T47D (cell line): ENCODE results near the gene NDUFA7.
"Not testable (repeated sequence)": the region's sequence is repeated elsewhere in the genome, so short reads cannot be mapped to it uniquely, and the experiment has no call there.

Source experiments
- DNase-seq, 2 experiments: peaks; one replicate each; pipeline versions ENCODE4 v3.0.0 to v3.0.0-alpha.2; 2011 to 2012; ENCODE audit warnings: low read depth in 1 of 2, low spot score in 1 of 2
- JUND ChIP-seq: IDR thresholded peaks from 2 replicates; pipeline ENCODE4 v1.6.1; 2012; ENCODE audit warnings: low read depth
- in situ Hi-C: cut with HindIII; loops from 2 replicates; pipeline ENCODE4 v1.10.0; 2016; ENCODE audit warnings: low sequenced_read_pairs, low pct_unique_long_range_greater_than_20kb

The NDUFA7 gene

GRCh38 chr19:8307400-8307964 lies 13.7 kb downstream of the NDUFA7 start:
- in situ Hi-C loops = no loop called here
- no peak for DNase-seq
- TF ChIP-seq JUND = no peak

DNA sequence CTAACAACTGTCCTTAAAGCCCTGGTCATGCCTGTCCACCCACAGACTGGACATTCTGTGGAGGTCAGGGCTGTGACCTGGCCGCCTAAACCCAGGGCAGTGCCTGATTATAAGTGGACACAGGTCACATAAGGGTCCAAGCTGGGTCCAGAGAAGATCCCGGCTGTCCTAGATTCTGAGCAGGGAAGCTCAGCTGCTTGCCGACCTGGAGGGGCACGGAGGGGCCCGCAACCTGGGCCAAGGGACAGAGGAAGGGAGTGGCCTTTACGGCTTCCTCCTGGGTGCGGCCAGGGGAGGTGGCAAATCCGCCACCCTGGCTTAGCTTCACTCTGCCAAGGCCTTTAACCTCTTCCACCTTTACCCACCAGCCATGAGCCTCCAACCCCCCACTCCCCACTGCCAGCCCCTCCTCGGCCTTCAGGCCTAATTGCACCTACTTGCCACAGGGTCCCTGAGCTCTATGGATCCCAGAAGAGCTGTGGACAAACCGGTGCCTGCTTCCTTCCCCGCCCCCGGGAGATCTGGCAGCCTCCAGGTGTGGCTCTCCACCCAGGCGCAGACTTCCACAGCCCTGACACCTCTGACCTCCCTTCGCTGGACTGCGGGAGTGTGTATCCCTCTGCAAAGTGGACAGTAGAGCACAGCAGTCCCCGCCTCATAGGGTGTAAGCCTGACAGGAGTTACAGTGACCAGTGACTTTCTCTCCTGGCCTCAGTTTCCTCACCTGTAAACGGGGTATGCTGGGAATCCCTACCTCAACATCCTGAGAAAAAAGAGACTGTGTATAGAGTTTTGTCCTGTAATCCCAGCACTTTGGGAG lies 14.7 kb downstream of the NDUFA7 start:
- DNase-seq = no peak
- in situ Hi-C loops = no loop called here
- no peak for TF ChIP-seq JUND

GRCh38 chr19:8305798-8306197 lies 15.4 kb downstream of the NDUFA7 start:
- no peak for TF ChIP-seq JUND
- no peak for DNase-seq
- in situ Hi-C loops = no loop called here

GRCh38 chr19:8304841-8305621 lies 16.1 kb downstream of the NDUFA7 start:
- in situ Hi-C loops = no loop called here
- TF ChIP-seq JUND = no peak
- DNase-seq = peak; percentile 73

- DNase-seq = no peak
- TF ChIP-seq JUND = no peak
- in situ Hi-C loops = no loop called here
Observed at GRCh38 chr19:8302734-8303133, 18.4 kb downstream of the NDUFA7 start.

DNA sequence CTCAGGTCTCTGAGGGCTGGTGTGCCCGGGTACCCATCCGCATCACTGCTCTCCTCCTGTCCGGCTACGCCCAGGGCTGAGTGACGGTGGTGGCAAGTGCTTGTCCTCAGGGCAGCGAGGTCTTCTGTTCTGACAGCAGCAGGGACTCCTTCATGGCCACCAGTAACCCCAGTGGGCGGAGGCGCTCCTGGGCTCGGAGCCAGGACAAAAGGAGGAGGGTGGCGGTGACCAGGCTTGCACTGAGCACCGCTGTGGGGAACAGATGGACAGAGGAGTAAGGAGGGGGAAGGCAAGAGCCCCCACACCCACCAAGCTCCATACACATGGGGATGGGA lies 18.9 kb downstream of the NDUFA7 start:
- in situ Hi-C loops = no loop called here
- DNase-seq = no peak
- TF ChIP-seq JUND = no peak

GRCh38 chr19:8291337-8291736 lies 29.8 kb downstream of the NDUFA7 start:
- in situ Hi-C loops, DNase-seq: not testable (repeated sequence)

DNA sequence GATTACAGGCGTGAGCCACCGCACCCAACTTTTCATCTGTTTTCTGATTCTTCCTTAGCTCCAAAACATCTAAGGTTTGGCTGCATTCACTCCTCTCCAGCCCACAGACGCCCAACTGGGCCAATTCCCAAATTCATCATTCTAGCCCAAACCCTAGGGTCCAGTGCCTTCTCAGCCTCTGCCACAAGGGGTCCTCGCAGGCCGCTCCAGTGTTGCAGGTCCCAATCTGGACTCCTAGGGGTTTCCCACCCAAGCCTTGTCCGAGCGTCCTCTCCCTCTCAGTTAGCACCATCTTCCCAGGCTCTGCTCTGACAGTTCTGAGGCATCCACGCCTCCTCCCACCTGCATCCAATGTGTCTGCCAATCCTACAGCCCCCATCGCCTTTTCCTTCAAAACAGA lies 44.7 kb downstream of the NDUFA7 start:
- DNase-seq, in situ Hi-C loops: not testable (repeated sequence)

DNA sequence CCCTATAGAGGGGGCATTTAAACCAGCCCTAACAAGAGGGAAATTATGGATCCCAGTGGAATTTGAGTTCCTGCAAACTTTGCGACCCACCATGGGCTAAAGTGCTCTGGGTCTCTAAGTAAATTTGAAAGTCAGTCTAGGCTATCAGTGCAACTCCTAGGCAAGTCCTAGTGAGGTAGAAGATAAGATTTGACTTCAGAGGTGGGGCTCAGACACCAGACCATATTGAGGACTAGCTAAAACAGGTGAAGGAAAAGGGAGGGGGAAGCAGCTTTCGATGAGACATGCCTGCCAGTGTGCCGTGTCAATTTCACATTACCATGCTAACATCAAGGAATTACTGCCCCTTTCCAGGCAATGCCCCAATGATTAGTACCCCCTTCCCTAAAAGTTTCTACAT lies 51.5 kb downstream of the NDUFA7 start:
- in situ Hi-C loops = no loop called here
- TF ChIP-seq JUND = no peak

GRCh38 chr19:8265872-8266271 lies 55.3 kb downstream of the NDUFA7 start:
- TF ChIP-seq JUND = no peak
- in situ Hi-C loops = no loop called here
- DNase-seq = no peak

More for the DNA sequence above, 51.5 kb downstream of the NDUFA7 start:
- no peak for DNase-seq

GRCh38 chr19:8264248-8264647 lies 56.9 kb downstream of the NDUFA7 start:
- in situ Hi-C loops, DNase-seq: not testable (repeated sequence)

DNA sequence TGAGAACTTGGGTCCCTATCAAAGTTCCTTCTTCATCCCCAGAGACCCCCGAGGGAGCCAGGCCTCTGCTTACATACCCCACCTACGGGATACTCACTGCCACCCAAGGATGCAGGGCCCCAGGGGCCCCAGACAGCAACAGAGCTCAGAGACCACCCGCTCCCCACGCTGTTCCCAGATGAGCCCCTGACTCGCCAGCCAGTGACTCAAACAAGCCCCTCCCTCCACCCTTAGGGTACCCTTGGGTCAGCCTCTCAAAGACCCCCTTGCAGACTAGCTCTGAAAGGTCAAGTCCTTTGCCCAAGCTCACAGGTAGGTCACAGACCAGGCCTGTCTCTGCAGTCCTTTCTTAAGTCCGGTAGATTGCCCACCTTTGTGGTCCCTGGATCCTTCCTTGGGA lies 58.7 kb downstream of the NDUFA7 start:
- in situ Hi-C loops = no loop called here
- TF ChIP-seq JUND = no peak
- DNase-seq = no peak

DNA sequence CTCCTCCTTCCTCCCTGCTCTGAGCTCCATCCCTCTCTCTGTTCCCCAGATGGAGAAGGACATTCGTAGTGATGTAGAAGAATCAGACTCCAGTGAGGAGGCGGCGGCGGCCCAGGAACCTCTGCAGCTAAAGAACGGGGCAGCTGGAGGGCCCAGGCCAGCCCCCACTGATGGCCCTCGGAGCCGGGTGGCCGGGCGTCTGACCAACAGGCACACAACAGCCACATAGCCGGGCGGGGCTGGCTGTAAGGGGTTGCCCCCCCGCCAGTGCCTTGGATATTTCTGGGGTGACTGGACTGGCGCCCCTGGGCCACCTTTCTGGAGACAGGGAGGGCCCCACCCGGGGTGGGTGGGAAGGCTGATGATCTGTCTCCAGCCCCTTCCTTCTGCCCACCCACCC lies 59.3 kb downstream of the NDUFA7 start:
- TF ChIP-seq JUND = no peak
- in situ Hi-C loops = no loop called here
- no peak for DNase-seq

- TF ChIP-seq JUND = no peak
- in situ Hi-C loops = no loop called here
- DNase-seq = no peak
Observed at GRCh38 chr19:8261347-8261746, 59.8 kb downstream of the NDUFA7 start.
